GM18868 (cell line): ENCODE data around the gene LMTK2.

Source experiments
- ATAC-seq: cut with Tn5 transposase; IDR thresholded peaks from one replicate; pipeline ENCODE4 v1.9.1; 2021; ENCODE audit warnings: mild to moderate bottlenecking, moderate library complexity; ENCODE audit not compliant: unreplicated experiment

LMTK2 gene

GRCh38 chr7:98171449-98171848 lies 64.8 kb downstream of the LMTK2 start:
- ATAC-seq = no peak

- no peak for ATAC-seq
Observed at GRCh38 chr7:98174334-98175259, 67.9 kb downstream of the LMTK2 start.

GRCh38 chr7:98175260-98175940 lies 68.7 kb downstream of the LMTK2 start:
- no peak for ATAC-seq

- no peak for ATAC-seq
Observed at GRCh38 chr7:98177553-98177952, 70.9 kb downstream of the LMTK2 start.

- ATAC-seq = no peak
Observed at GRCh38 chr7:98178321-98178720, 71.7 kb downstream of the LMTK2 start.

GRCh38 chr7:98178762-98179490 lies 72.3 kb downstream of the LMTK2 start:
- ATAC-seq = no peak

GRCh38 chr7:98180751-98181150 lies 74.1 kb downstream of the LMTK2 start:
- no peak for ATAC-seq

- ATAC-seq = no peak
Observed at GRCh38 chr7:98185101-98185500, 78.4 kb downstream of the LMTK2 start.

- no peak for ATAC-seq
Observed at GRCh38 chr7:98186452-98187137, 79.9 kb downstream of the LMTK2 start.

- ATAC-seq = no peak
Observed at GRCh38 chr7:98187138-98187502, 80.5 kb downstream of the LMTK2 start.

- ATAC-seq = no peak
Observed at GRCh38 chr7:98189559-98189958, 82.9 kb downstream of the LMTK2 start.

- ATAC-seq = no peak
Observed at GRCh38 chr7:98191668-98192431, 85.2 kb downstream of the LMTK2 start.

GRCh38 chr7:98192781-98193457 lies 86.3 kb downstream of the LMTK2 start:
- ATAC-seq = no peak

GRCh38 chr7:98193474-98194180 lies 87.0 kb downstream of the LMTK2 start:
- ATAC-seq = no peak

GRCh38 chr7:98194186-98194585 lies 87.5 kb downstream of the LMTK2 start:
- ATAC-seq = no peak

- no peak for ATAC-seq
Observed at GRCh38 chr7:98194672-98195457, 88.2 kb downstream of the LMTK2 start.

- ATAC-seq = no peak
Observed at GRCh38 chr7:98196706-98197605, 90.3 kb downstream of the LMTK2 start.
